K562 (cell line): ENCODE data around the gene PRPSAP1.

ENCODE experiments used
- CBX3 ChIP-seq, 2 experiments: IDR thresholded peaks; 1 replicate in 1 of 2; 2 replicates in 1 of 2; pipeline ENCODE4 v1.6.1; 2012; ENCODE audit warnings: inconsistent platforms in 2 of 2, low read length in 2 of 2, borderline replicate concordance in 1 of 2, control low read depth in 1 of 2
- IFI16 ChIP-seq: fragments of 250-450 bp; sonication (Bioruptor Pico); IDR thresholded peaks from 2 replicates; pipeline ENCODE4 v2.1.2; 2022; ENCODE audit warnings: mild to moderate bottlenecking, inconsistent platforms
- POLR2A ChIP-seq: fragments of 450-650 bp; conservative IDR thresholded peaks from 2 replicates; pipeline ENCODE4 v1.6.1; 2016
- SIN3A ChIP-seq, 2 experiments: fragments of 150-350 bp in 1 of 2; IDR thresholded peaks; 2 replicates each; pipeline ENCODE4 v1.6.1; 2011 to 2016; ENCODE audit warnings: borderline replicate concordance in 2 of 2, low read depth in 2 of 2, low read length in 2 of 2, mild to moderate bottlenecking in 2 of 2, moderate library complexity in 2 of 2; ENCODE audit not compliant: control insufficient read depth in 1 of 2
- THAP7 ChIP-seq: fragments of 250-450 bp; sonication (Bioruptor Pico); IDR thresholded peaks from 2 replicates; pipeline ENCODE4 v1.5.0; 2021

- no peak for TF ChIP-seq SIN3A (IDR thresholded peaks at IDR 0.05; ENCODE audit: borderline replicate concordance in 2 of 2, control insufficient read depth in 1 of 2, low read depth in 2 of 2, low read length in 2 of 2)
- TF ChIP-seq CBX3 (IDR thresholded peaks at IDR 0.05; ENCODE audit: borderline replicate concordance in 1 of 2, low read length in 2 of 2) = no peak
- TF ChIP-seq POLR2A = no peak
- no peak for TF ChIP-seq IFI16 (CRISPR knock-in tag)
- TF ChIP-seq THAP7 (CRISPR knock-in tag) = no peak
These were observed 19.8 kb downstream of the PRPSAP1 start for GRCh38 chr17:76333673-76334505.
